ENCODE data around the gene TSSC4.

The TSSC4 gene

DNA sequence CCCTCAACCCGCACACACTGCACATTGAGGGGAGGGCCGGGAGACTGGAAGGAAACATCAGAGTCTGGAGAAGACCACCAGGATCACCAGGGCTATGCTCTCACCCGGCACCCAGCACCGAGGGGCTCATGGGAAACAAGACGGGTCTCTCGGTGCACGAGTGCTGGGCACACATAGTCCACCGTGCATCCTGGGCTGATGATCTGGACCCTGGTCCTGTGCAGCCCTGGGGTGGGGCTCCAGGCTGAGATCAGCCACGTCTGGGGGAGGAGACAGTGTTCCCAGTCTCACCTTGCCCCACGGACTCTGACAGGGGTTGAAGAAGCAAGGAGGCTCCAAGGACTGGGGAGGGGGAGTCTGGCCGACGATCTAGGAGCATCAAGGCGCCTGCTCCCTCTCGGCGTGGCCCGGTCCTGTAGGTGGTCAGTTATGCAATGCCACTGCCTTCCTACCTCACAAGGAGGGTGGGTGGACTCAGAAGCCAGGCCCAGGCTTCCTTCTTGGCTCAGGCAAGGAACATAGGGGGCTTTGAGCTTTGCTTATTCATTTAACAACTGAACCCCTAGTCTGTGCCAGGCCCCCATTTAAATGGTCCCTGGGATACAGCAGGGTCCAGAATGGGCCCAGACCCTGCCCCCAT lies 34.9 kb upstream of the TSSC4 start:
- in situ Hi-C loops (cut with HindIII; ENCODE audit: low sequenced_read_pairs), result no loop called here
- no peak for DNase-seq (ENCODE audit: low read depth)
- TF ChIP-seq, protein P1, sequence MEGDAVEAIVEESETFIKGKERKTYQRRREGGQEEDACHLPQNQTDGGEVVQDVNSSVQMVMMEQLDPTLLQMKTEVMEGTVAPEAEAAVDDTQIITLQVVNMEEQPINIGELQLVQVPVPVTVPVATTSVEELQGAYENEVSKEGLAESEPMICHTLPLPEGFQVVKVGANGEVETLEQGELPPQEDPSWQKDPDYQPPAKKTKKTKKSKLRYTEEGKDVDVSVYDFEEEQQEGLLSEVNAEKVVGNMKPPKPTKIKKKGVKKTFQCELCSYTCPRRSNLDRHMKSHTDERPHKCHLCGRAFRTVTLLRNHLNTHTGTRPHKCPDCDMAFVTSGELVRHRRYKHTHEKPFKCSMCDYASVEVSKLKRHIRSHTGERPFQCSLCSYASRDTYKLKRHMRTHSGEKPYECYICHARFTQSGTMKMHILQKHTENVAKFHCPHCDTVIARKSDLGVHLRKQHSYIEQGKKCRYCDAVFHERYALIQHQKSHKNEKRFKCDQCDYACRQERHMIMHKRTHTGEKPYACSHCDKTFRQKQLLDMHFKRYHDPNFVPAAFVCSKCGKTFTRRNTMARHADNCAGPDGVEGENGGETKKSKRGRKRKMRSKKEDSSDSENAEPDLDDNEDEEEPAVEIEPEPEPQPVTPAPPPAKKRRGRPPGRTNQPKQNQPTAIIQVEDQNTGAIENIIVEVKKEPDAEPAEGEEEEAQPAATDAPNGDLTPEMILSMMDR (IDR thresholded peaks at IDR 0.05; ENCODE audit: low read depth, low read length, missing control alignments), result no peak
- H3K4me3 ChIP-seq (ENCODE audit: low read depth, low read length), result no peak overlapping the region

DNA sequence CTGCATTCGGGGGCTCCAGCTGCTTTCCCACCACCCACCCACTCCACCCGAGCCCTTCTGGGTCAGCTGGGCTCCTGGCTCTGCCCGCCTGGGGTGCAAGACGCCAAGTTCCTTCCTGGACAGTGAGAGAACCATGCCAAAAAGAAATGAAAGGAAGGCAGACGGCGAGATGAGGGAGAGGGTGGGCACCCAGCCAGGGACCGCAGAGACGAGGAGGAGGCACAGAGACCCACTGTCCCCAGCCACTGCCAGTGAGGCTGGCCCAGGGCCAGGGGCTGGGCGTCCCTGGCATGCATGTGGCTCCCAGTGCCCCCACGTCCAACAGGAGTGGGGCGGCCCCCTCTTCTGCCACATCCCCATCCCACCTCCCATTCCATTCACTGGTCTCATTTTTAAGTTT lies 34.3 kb upstream of the TSSC4 start:
- TF ChIP-seq, protein P1 (IDR thresholded peaks at IDR 0.05; ENCODE audit: low read depth, low read length, missing control alignments), result no peak
- H3K4me3 ChIP-seq (ENCODE audit: low read depth, low read length), result no peak overlapping the region
- DNase-seq (ENCODE audit: low read depth), result no peak
- in situ Hi-C loops (cut with HindIII; ENCODE audit: low sequenced_read_pairs), result no loop called here

DNA sequence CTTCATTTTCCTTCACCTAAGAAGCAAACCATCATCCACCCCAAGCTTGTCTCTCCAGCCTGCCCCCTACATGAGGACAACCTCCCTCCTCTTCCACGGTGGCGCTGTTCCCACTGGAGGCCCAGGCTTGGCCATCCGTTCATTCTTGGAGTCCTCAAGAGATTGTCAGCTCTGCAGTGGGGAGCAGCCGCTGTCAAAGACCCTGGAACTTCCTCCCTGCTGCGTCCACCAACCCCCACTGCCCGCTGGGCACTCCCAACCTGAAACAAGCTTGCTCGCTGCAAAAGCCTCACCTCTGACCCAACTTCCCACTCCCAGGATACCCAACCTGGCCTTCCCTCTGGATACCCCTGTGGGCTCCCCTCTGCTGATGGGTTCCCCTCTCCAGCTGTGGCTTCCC lies 33.8 kb upstream of the TSSC4 start:
- no peak overlapping the region for H3K4me3 ChIP-seq (ENCODE audit: low read depth, low read length)
- no peak for DNase-seq (ENCODE audit: low read depth)
- in situ Hi-C loops (cut with HindIII; ENCODE audit: low sequenced_read_pairs), result no loop called here
- TF ChIP-seq, protein P1 (IDR thresholded peaks at IDR 0.05; ENCODE audit: low read depth, low read length, missing control alignments), result peak; percentile 23

DNA sequence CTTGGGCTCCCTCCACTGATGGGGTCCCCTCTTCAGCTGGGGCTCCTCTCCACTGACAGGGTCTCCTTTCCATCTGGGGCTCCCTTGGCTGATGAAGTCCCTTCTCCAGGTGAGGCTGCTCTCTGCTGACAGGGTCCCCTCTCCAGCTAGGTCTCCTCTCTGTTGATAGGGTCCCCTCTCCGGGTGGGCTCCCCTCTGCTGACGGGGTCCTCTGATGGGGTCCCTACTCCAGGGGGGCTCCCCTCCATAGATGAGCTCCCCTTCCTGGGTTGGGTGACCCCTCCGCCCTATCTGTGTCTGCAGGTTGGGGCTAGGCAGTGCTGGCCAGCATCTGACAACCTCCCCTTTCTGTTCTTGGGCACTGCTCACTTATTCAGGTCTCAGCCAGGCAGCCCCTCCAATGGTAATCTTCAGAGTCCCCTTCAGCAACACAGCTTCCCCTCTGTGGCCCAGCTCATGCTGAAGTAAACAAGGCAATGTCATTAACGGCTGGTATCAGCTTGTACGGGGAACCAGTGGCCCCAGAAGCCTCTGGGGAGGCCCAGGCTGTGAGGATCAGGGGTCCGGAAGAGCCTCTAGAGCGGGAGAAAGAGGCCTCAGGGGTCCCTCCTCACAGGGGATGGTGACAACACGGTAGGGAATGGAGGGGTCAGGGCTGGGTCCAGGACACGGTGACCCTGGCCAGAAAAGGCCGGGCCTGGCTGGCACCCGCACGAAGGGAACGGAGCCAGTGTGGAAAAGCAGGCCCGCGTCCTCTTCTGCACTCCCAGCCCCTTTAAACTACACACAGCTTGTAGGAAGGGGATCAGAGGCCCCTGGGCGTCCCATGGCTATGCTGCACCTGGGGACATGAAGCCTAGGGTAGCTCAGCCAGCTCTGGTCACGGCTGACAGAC lies 33.0 kb upstream of the TSSC4 start:
- no peak overlapping the region for H3K4me3 ChIP-seq (ENCODE audit: low read depth, low read length)
- in situ Hi-C loops (cut with HindIII; ENCODE audit: low sequenced_read_pairs), result no loop called here
- DNase-seq (ENCODE audit: low read depth), result no peak
- TF ChIP-seq, protein P1 (IDR thresholded peaks at IDR 0.05; ENCODE audit: low read depth, low read length, missing control alignments), result no peak

DNA sequence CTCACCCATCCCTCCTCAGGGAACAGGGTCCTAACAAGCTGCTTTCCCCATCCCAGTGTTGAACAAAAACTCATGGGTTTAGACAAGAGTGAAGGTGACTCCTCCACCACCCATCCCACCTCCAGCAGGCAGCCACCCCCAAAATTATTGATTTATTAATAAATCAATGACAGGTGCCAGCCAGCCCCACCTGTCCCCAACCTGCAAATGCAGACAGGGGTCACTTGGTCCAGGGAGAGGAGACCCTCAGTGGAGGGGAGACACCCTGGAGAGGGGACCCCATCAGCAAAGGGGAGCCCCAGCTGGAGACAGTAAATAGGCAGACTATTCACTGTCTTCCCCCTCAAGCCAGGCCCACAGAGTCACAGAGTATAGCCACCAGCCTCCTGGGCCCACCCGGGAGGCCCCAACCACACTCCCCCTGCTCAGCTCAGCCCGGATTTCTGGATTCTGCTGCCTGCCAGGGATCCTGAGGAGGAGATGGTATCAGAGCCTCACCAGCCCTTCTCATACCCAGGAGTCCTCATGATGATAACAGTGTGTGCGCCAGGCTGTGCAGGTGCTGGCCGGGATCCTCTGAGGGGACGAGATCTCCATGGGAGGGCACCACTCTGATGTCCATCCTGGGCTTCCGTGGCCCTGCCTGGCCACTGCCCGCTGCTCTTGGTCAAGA lies 32.2 kb upstream of the TSSC4 start:
- no peak overlapping the region for H3K4me3 ChIP-seq (ENCODE audit: low read depth, low read length)
- DNase-seq (ENCODE audit: low read depth), result no peak
- TF ChIP-seq, protein P1 (IDR thresholded peaks at IDR 0.05; ENCODE audit: low read depth, low read length, missing control alignments), result no peak
- in situ Hi-C loops (cut with HindIII; ENCODE audit: low sequenced_read_pairs), result no loop called here

DNA sequence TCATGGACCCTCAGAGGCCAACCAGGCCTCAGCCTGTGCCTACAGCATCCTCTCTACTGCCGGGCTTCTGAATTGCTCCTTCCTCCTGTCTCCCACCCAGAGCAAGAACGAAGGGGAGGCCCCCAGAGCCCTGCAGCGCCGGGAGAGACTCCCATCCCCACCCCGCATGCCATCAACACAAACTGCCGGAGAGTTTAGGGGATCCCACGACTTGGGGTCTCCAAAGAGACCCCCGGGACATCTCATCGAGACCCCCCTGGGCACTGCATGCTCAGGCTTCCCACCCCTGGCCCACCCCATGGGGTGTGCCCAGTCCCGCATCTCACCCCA lies 31.7 kb upstream of the TSSC4 start:
- no peak for DNase-seq (ENCODE audit: low read depth)
- TF ChIP-seq, protein P1 (IDR thresholded peaks at IDR 0.05; ENCODE audit: low read depth, low read length, missing control alignments), result no peak
- in situ Hi-C loops (cut with HindIII; ENCODE audit: low sequenced_read_pairs), result no loop called here
- H3K4me3 ChIP-seq (ENCODE audit: low read depth, low read length), result no peak overlapping the region

All from astrocyte of the cerebellum (primary cell).